Measurements from ENCODE around the gene SOCS7. TPM values are rescaled to one million over a fixed set of nuclear protein-coding genes. Genes with fewer than 3 reads are reported as not detected.

Gene SOCS7
- total and polyA plus RNA-seq, 10 of the 15 experiments (the other 5 are each of a cell fraction or from before 2014, with no cell fraction given): 0.68 to 12.8 (median 7.3) TPM

- SMC1A ChIA-PET (ENCODE audit: uncharacterized antibody, unreplicated experiment): interaction anchor here (0.9 kb wide), 1 partner anchor 92 kb away, joined by 3 read pairs; no protein-coding TSS in a partner anchor
- H3K27ac ChIP-seq (ENCODE audit: control insufficient read depth, insufficient read depth): no peak overlapping the region
- no peak for TF ChIP-seq ZNF384 (IDR thresholded peaks at IDR 0.05; ENCODE audit: borderline replicate concordance, low read depth, low read length)
- TF ChIP-seq ZNF217 (IDR thresholded peaks at IDR 0.05): no peak
- TF ChIP-seq ETV6 (conservative IDR thresholded peaks at IDR 0.05 in 1 of 2, IDR thresholded peaks at IDR 0.05 in 1 of 2; ENCODE audit: borderline replicate concordance in 1 of 2, low read depth in 1 of 2): no peak
- TF ChIP-seq, protein P1, sequence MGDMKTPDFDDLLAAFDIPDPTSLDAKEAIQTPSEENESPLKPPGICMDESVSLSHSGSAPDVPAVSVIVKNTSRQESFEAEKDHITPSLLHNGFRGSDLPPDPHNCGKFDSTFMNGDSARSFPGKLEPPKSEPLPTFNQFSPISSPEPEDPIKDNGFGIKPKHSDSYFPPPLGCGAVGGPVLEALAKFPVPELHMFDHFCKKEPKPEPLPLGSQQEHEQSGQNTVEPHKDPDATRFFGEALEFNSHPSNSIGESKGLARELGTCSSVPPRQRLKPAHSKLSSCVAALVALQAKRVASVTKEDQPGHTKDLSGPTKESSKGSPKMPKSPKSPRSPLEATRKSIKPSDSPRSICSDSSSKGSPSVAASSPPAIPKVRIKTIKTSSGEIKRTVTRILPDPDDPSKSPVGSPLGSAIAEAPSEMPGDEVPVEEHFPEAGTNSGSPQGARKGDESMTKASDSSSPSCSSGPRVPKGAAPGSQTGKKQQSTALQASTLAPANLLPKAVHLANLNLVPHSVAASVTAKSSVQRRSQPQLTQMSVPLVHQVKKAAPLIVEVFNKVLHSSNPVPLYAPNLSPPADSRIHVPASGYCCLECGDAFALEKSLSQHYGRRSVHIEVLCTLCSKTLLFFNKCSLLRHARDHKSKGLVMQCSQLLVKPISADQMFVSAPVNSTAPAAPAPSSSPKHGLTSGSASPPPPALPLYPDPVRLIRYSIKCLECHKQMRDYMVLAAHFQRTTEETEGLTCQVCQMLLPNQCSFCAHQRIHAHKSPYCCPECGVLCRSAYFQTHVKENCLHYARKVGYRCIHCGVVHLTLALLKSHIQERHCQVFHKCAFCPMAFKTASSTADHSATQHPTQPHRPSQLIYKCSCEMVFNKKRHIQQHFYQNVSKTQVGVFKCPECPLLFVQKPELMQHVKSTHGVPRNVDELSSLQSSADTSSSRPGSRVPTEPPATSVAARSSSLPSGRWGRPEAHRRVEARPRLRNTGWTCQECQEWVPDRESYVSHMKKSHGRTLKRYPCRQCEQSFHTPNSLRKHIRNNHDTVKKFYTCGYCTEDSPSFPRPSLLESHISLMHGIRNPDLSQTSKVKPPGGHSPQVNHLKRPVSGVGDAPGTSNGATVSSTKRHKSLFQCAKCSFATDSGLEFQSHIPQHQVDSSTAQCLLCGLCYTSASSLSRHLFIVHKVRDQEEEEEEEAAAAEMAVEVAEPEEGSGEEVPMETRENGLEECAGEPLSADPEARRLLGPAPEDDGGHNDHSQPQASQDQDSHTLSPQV (IDR thresholded peaks at IDR 0.05): no peak
- TF ChIP-seq, protein P2, sequence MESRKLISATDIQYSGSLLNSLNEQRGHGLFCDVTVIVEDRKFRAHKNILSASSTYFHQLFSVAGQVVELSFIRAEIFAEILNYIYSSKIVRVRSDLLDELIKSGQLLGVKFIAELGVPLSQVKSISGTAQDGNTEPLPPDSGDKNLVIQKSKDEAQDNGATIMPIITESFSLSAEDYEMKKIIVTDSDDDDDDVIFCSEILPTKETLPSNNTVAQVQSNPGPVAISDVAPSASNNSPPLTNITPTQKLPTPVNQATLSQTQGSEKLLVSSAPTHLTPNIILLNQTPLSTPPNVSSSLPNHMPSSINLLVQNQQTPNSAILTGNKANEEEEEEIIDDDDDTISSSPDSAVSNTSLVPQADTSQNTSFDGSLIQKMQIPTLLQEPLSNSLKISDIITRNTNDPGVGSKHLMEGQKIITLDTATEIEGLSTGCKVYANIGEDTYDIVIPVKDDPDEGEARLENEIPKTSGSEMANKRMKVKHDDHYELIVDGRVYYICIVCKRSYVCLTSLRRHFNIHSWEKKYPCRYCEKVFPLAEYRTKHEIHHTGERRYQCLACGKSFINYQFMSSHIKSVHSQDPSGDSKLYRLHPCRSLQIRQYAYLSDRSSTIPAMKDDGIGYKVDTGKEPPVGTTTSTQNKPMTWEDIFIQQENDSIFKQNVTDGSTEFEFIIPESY (IDR thresholded peaks at IDR 0.05): no peak
- no peak for TF ChIP-seq IKZF1 (conservative IDR thresholded peaks at IDR 0.05)
- TF ChIP-seq IKZF2 (IDR thresholded peaks at IDR 0.05): no peak
- TF ChIP-seq SP1 (IDR thresholded peaks at IDR 0.05; ENCODE audit: low read depth, low read length): no peak
- no peak for TF ChIP-seq WRNIP1 (IDR thresholded peaks at IDR 0.05; ENCODE audit: borderline replicate concordance, low read depth, low read length)
- no peak for TF ChIP-seq BACH1 (IDR thresholded peaks at IDR 0.05; ENCODE audit: borderline replicate concordance)
- TF ChIP-seq E4F1 (IDR thresholded peaks at IDR 0.05; ENCODE audit: borderline replicate concordance, partially characterized antibody): no peak
- no peak for TF ChIP-seq STAT3 (IDR thresholded peaks at IDR 0.05; ENCODE audit: low read depth, low read length)
- TF ChIP-seq, protein P3, sequence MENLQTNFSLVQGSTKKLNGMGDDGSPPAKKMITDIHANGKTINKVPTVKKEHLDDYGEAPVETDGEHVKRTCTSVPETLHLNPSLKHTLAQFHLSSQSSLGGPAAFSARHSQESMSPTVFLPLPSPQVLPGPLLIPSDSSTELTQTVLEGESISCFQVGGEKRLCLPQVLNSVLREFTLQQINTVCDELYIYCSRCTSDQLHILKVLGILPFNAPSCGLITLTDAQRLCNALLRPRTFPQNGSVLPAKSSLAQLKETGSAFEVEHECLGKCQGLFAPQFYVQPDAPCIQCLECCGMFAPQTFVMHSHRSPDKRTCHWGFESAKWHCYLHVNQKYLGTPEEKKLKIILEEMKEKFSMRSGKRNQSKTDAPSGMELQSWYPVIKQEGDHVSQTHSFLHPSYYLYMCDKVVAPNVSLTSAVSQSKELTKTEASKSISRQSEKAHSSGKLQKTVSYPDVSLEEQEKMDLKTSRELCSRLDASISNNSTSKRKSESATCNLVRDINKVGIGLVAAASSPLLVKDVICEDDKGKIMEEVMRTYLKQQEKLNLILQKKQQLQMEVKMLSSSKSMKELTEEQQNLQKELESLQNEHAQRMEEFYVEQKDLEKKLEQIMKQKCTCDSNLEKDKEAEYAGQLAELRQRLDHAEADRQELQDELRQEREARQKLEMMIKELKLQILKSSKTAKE (IDR thresholded peaks at IDR 0.05; ENCODE audit: low read depth, poor library complexity, severe bottlenecking): no peak
These were observed 28.7 kb upstream of the SOCS7 start for GRCh38 chr17:38322897-38323296.

More at GRCh38 chr17:38322897-38323296, 28.7 kb upstream of the SOCS7 start:
- H3K4me2 ChIP-seq (ENCODE audit: control insufficient read depth, insufficient read depth): no peak overlapping the region
- no peaks in the 10 kb centered on the region; the same call in 2 of the 3 replicates for H3K9me3 ChIP-seq (replicated peaks; ENCODE audit: control insufficient read depth, insufficient read depth, low read length)
- no peak overlapping the region for H3K4me3 ChIP-seq
- CTCF ChIA-PET: interaction anchor here (0.8 to 4.5 kb wide), 11 partner anchors 10 to 872 kb away, joined by 3 to 36 read pairs (median 3); no protein-coding TSS in a partner anchor
- no peak overlapping the region for H3K9ac ChIP-seq (ENCODE audit: control insufficient read depth, insufficient read depth, low read length)
- FAIRE-seq: no peak
- in situ Hi-C loops (cut with MboI): no loop called here
- peaks cover 5 to 11% of the 10 kb centered on the region in 2 experiments for H3K36me3 ChIP-seq (ENCODE audit: control insufficient read depth in 2 of 2, insufficient read depth in 2 of 2, low read length in 1 of 2)
- H2AFZ ChIP-seq (ENCODE audit: control insufficient read depth, low read depth, low read length): no peak overlapping the region
- no peaks in the 10 kb centered on the region for H3K79me2 ChIP-seq (ENCODE audit: control insufficient read depth, insufficient read depth, low read length)
- RAD21 ChIA-PET (ENCODE audit: unreplicated experiment): no interaction called here
- no peaks in the 10 kb centered on the region for H4K20me1 ChIP-seq (ENCODE audit: control insufficient read depth, insufficient read depth)
- no peaks in the 10 kb centered on the region for H3K27me3 ChIP-seq (replicated peaks in 1 of 2; ENCODE audit: control insufficient read depth in 2 of 2, insufficient read depth in 2 of 2, low read length in 1 of 2)
- BruUV-seq (replicated peaks): no TSS peak
- intact Hi-C loops (cut with micrococcal nuclease; ENCODE audit: unreplicated experiment): no loop called here
- POLR2A ChIA-PET: interaction anchor here (0.6 kb wide), 2 partner anchors 14 to 316 kb away, joined by 3 to 4 read pairs; no protein-coding TSS in a partner anchor
- H3K4me1 ChIP-seq (ENCODE audit: control insufficient read depth, insufficient read depth, low read length): no peaks in the 10 kb centered on the region; the same call in 1 of the 2 replicates
- ATAC-seq: no peak
- WGBS (ENCODE audit: insufficient coverage, insufficient replicate concordance, low lambda C conversion rate, missing lambda C conversion rate): 100% methylated on average over 1 of the region's 1 CpG
- DNase-seq (ENCODE audit: low read depth, low spot score): no peak

All from GM12878 (cell line).